ENCODE results near the gene ANO10. TPM values are rescaled to one million over a fixed set of nuclear protein-coding genes. Genes with fewer than 3 reads are reported as not detected.

Gene ANO10
- total and polyA plus RNA-seq, 2 donors (not counting 3 experiments of a cell fraction or from before 2014, with no cell fraction given), result 28.4 to 45.8 TPM

DNA sequence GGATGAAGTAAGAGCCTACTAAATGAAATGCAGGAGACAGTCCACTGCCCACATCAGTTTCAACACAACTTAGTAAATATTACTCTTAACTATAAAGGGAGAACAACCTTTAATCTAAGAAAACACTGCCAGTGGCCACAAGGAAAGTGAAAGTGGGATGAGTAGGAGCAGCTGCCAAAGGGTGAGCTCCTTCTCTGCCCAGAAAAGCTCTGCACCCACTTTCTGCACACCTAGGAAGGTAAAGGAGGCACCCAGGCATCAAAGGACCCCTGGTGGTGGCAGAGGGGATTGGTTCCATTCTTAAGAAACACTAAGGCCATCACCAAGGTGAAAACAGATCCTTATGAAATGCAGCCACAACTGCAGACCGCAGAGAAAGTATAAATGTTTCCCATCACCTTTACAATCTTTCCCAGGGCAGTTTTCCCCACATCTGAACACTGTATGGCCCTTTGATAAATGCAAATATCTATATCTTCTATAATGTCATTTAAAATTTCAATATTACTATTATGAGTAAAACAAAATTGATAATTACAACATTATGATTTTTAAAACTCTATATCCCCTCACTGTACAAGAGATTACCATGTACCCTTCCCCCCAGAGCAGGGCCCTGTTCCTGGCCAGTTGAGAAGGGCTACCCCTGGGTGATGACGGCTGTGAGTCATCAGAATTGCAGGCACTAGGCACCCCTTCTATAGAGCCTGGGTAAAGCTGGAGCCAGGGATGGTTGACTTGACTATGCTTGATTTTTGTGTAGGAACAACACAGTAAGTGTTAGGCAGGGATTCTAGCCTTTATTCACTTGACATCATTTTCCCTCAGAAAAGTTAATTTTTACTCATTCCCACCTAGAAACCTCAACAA is 243.5 kb downstream of the ANO10 start:
- dilution Hi-C loops (cut with MboI; ENCODE audit: extremely low pct_ligation_motif_present, low sequenced_read_pairs), result loop anchor here (25.0 kb wide), 1 partner anchor 191 kb away; no protein-coding TSS in a partner anchor
- no peak overlapping the region for H2AFZ ChIP-seq (ENCODE audit: low read depth, low read length)
- intact Hi-C loops (cut with micrococcal nuclease), result no loop called here
- FAIRE-seq, result no peak
- H3K79me2 ChIP-seq (ENCODE audit: control insufficient read depth, insufficient read depth, low read length), result no peaks in the 10 kb centered on the region
- H4K20me1 ChIP-seq (replicated peaks; ENCODE audit: control insufficient read depth, extremely low read depth, insufficient read depth, low read length), result no peaks in the 10 kb centered on the region
- no peaks in the 10 kb centered on the region for H3K9me1 ChIP-seq (replicated peaks; ENCODE audit: control insufficient read depth, extremely low read depth, insufficient read depth, low read length)
- H3K4me3 ChIP-seq (replicated peaks in 1 of 3; ENCODE audit: insufficient read depth in 1 of 3, low read depth in 1 of 3, low read length in 3 of 3), result no peak overlapping the region
- H3K4me2 ChIP-seq (ENCODE audit: insufficient read depth, low read length), result no peak overlapping the region
- no peaks in the 10 kb centered on the region for H3K27me3 ChIP-seq (ENCODE audit: control insufficient read depth in 2 of 2, insufficient read depth in 2 of 2, low read length in 2 of 2)
- no peak overlapping the region for H3K27ac ChIP-seq (ENCODE audit: insufficient read depth, low read depth, low read length)
- H3K9me3 ChIP-seq (replicated peaks; ENCODE audit: control insufficient read depth, insufficient read depth, low read length), result no peaks in the 10 kb centered on the region
- H3K4me1 ChIP-seq (ENCODE audit: control insufficient read depth, extremely low read depth, insufficient read depth, low read length), result peaks cover 11% of the 10 kb centered on the region
- POLR2A ChIA-PET, result interaction anchor here (1.2 kb wide), 1 partner anchor 11 kb away, joined by 3 read pairs; no protein-coding TSS in a partner anchor
- no TSS peak for BruUV-seq (replicated peaks)
- TF ChIP-seq GATA2 (IDR thresholded peaks at IDR 0.05; ENCODE audit: insufficient read depth, insufficient read length, low read depth, low read length), result no peak
- TF ChIP-seq EZH2 (IDR thresholded peaks at IDR 0.05; ENCODE audit: borderline replicate concordance, low read depth, low read length, severe bottlenecking), result no peak
- no peak for TF ChIP-seq POLR2AphosphoS5 (IDR thresholded peaks at IDR 0.05; ENCODE audit: insufficient read depth, low read depth, low read length)
- TF ChIP-seq POLR2A (IDR thresholded peaks at IDR 0.05; ENCODE audit: low read depth, low read length), result no peak
- TF ChIP-seq, protein P1, sequence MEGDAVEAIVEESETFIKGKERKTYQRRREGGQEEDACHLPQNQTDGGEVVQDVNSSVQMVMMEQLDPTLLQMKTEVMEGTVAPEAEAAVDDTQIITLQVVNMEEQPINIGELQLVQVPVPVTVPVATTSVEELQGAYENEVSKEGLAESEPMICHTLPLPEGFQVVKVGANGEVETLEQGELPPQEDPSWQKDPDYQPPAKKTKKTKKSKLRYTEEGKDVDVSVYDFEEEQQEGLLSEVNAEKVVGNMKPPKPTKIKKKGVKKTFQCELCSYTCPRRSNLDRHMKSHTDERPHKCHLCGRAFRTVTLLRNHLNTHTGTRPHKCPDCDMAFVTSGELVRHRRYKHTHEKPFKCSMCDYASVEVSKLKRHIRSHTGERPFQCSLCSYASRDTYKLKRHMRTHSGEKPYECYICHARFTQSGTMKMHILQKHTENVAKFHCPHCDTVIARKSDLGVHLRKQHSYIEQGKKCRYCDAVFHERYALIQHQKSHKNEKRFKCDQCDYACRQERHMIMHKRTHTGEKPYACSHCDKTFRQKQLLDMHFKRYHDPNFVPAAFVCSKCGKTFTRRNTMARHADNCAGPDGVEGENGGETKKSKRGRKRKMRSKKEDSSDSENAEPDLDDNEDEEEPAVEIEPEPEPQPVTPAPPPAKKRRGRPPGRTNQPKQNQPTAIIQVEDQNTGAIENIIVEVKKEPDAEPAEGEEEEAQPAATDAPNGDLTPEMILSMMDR (IDR thresholded peaks at IDR 0.05; ENCODE audit: extremely low read depth in 1 of 2, insufficient read depth in 1 of 2, low read depth in 1 of 2, low read length in 2 of 2), result peak; percentile 49 to 53
- no peak for TF ChIP-seq JUN (IDR thresholded peaks at IDR 0.05; ENCODE audit: borderline replicate concordance, insufficient read depth, insufficient read length, low read depth)
- TF ChIP-seq, protein P2, sequence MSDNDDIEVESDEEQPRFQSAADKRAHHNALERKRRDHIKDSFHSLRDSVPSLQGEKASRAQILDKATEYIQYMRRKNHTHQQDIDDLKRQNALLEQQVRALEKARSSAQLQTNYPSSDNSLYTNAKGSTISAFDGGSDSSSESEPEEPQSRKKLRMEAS (IDR thresholded peaks at IDR 0.05; ENCODE audit: insufficient read depth, insufficient read length), result no peak
- H3K9ac ChIP-seq (replicated peaks; ENCODE audit: extremely low read depth, insufficient read depth, low read length), result no peak overlapping the region
- CTCF ChIA-PET, result interaction anchor here (0.6 kb wide), 1 partner anchor 20 kb away, joined by 3 read pairs; no protein-coding TSS in a partner anchor
- H3K36me3 ChIP-seq (ENCODE audit: control insufficient read depth in 2 of 2, extremely low read depth in 1 of 2, insufficient read depth in 2 of 2, low read length in 2 of 2), result no peaks in the 10 kb centered on the region
- DNase-seq (ENCODE audit: low read depth, low spot score), result no peak
